22Rv1 (cell line): ENCODE results near the gene RAB33B.

ENCODE experiments used
- CTCF ChIP-seq: fragments of 450-650 bp; IDR thresholded peaks from 2 replicates; pipeline ENCODE4 v1.5.1; 2017; ENCODE audit warnings: mild to moderate bottlenecking
- ZFX ChIP-seq: fragments of 450-650 bp; IDR thresholded peaks from 2 replicates; pipeline ENCODE4 v1.6.1; 2017; ENCODE audit warnings: antibody characterized with exemption, borderline replicate concordance

DNA sequence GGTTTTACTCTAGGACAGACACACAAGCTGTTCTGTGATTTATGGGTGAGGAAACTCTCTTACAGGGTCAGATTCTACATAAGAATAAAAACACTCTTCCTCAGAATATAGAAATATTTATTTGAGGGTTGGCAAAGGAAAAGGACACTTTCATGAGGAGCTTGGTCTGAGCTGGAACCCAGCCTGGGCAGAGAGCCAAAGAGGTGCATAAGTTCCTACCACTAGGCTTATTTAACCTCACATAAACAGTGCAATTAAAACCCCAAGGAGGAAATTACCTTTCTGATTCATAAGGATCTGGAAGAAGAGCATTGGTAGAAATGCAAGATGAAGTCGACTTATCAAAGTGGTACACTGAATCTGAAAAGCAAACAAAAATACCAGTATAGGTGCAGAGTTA, 69.2 kb downstream of the RAB33B start:
- TF ChIP-seq CTCF = no peak
- no peak for TF ChIP-seq ZFX
